ENCODE measurements around the gene PPARD.

Gene PPARD

DNA sequence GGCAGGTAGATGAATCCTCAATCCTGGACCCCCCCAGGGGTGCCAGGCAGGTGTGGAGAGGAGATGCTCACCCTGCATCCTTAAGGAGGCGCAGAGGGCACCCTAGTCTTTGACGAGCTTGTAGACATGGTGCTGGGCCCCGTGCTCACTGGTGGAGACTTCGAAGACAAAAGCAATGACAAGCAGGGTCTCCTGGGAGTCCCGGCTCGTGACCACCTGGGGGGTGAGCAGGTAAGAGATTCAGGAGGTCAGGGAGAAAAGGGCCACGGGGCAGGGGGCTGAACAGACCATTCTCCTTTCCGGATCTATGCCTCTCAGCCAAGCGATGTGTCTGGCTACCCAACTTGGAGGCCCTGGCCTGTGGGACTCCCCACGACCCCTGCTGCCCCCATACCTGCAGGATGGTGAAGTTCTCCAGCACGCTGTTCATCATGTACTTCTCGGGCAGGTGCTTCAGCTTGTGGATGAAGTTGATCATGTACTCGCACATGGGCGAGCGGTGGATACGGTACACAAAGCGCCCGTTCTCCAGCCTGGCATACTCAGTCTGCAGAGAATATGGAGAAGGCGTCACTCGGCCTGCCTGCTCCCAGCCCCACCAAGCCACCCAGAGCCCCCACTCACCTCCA lies 132.7 kb downstream of the PPARD start:
- DNase-seq = no peak

DNA sequence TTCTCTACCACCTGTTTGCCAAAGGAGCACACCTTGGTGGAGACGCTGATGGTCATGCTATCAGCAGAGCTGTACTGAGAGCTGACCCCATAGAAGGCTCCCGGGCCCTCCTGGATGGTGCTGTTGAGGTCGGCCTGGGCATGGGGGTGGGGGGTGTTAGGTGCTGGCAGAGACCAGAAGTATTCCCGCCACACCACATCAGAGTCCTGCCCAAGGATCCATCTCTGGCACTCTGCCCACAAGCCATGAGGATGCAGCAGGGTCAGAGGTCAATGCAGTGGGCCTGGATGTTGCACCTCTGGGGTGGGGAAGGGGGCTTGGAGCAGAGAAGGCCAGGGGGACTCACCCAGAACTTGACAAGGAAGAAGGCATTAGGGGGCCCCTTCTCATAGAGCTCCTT lies 133.2 kb downstream of the PPARD start:
- DNase-seq = no peak

DNA sequence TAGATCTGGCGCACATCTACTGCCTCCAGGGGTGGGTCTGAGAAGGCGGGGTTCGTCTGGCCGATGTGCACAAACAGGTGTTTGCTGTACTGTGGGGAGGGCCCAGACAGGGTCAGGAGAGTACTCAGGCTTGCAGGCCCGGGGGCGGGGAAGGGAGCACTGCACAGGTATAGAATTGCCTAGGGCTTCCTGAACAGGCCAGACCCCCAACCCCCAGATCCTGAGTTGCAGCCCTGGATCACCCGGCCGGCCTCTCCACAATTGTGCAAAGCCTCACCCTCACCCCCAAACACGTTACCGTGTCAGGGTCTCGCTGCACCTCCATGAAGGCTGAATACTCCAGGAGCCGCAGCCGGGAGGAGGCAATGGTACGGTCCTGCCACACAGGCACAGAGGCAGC lies 133.6 kb downstream of the PPARD start:
- no peak for DNase-seq

DNA sequence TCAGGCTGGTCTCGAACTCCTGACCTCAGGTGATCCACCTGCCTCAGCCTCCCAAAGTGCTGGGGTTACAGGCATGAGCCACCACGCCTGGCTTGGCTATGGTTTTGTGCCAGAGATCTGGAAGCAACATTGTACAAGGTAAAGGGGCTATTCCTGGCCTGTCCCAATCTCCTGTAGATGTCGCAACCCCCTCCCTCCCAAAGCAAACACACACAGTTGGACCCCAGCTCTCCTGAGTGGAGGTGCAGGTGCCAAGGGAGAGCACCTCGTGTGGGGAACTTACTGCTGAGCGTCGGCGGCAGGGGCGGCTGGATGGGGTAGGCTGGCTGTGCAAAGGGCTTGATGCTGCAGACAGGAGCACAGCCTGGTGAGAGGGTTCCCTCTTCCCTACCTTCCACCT lies 134.7 kb downstream of the PPARD start:
- DNase-seq = no peak
